ENCODE results near the gene PTTG1IP. TPM values are rescaled to one million over a fixed set of nuclear protein-coding genes. Genes with fewer than 3 reads are reported as not detected.

The PTTG1IP gene
- total RNA-seq, 2 experiments from 2014 or later, result 46.0 to 49.9 TPM

- Mint-ChIP-seq H3K27ac (no peak overlapping the region), H3K36me3 (peaks cover 51% of the 10 kb centered on the region), H3K4me1 (peaks cover 8% of the 10 kb centered on the region), H3K27me3 (no peaks in the 10 kb centered on the region), H3K9me3 (ENCODE audit: low read depth) (no peaks in the 10 kb centered on the region), H3K4me3 (no peak overlapping the region)
- DNase-seq, result no peak
- CTCF ChIA-PET, result interaction anchor here (1.0 to 9.8 kb wide), 2 partner anchors 10 to 27 kb away, joined by 3 to 69 read pairs; no protein-coding TSS in a partner anchor
- ATAC-seq, result no peak
Measured at GRCh38 chr21:44905728-44906090, 32.2 kb upstream of the PTTG1IP start.

- Mint-ChIP-seq H3K4me1 (peaks cover 8% of the 10 kb centered on the region), H3K27me3 (no peaks in the 10 kb centered on the region), H3K9me3 (ENCODE audit: low read depth) (no peaks in the 10 kb centered on the region), H3K4me3 (no peak overlapping the region), H3K27ac (no peak overlapping the region), H3K36me3 (peaks cover 54% of the 10 kb centered on the region)
- CTCF ChIA-PET, result interaction anchor here (1.0 to 9.8 kb wide), 2 partner anchors 10 to 27 kb away, joined by 3 to 69 read pairs; no protein-coding TSS in a partner anchor
- DNase-seq (no peak), ATAC-seq (no peak)
Measured at GRCh38 chr21:44905016-44905727, 31.7 kb upstream of the PTTG1IP start.

GRCh38 chr21:44904141-44904923 is 30.8 kb upstream of the PTTG1IP start:
- Mint-ChIP-seq H3K4me1 (peaks cover 5% of the 10 kb centered on the region), H3K27ac (no peak overlapping the region), H3K27me3 (no peaks in the 10 kb centered on the region), H3K36me3 (peaks cover 54% of the 10 kb centered on the region), H3K4me3 (no peak overlapping the region), H3K9me3 (ENCODE audit: low read depth) (no peaks in the 10 kb centered on the region)
- CTCF ChIA-PET, result no interaction called here
- ATAC-seq (no peak), DNase-seq (no peak)

DNA sequence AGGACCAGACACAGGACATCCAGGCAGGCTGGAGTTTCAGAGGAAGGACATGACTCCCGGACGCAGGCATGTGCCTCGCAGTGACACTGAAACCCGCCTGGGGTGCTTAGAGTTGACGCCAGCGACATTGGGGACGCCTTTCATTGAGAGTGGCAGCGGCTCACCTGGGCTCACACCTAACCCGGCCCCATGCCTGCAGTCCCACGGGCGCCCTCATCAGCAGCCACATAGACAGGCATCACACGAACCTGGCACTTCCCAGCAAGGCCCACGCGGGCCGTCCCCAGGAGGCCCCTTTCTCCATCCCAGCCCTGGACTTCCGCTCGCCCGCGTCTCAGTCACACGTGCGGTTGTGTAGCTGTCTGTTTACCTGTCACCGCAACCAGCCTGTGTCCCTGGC is 30.2 kb upstream of the PTTG1IP start:
- no peak overlapping the region for H3K4me3 Mint-ChIP-seq
- ATAC-seq (no peak), DNase-seq (no peak)
- no peak overlapping the region for H3K27ac Mint-ChIP-seq
- H3K9me3 Mint-ChIP-seq (ENCODE audit: low read depth), result no peaks in the 10 kb centered on the region
- H3K4me1 Mint-ChIP-seq, result peaks cover 4% of the 10 kb centered on the region
- H3K36me3 Mint-ChIP-seq, result peaks cover 51% of the 10 kb centered on the region
- CTCF ChIA-PET, result no interaction called here
- H3K27me3 Mint-ChIP-seq, result no peaks in the 10 kb centered on the region

GRCh38 chr21:44903050-44903685 is 29.7 kb upstream of the PTTG1IP start:
- H3K27ac Mint-ChIP-seq, result no peak overlapping the region
- no peak for DNase-seq
- CTCF ChIA-PET, result no interaction called here
- H3K27me3 Mint-ChIP-seq, result no peaks in the 10 kb centered on the region
- ATAC-seq, result no peak
- H3K9me3 Mint-ChIP-seq (ENCODE audit: low read depth), result no peaks in the 10 kb centered on the region
- peaks cover 55% of the 10 kb centered on the region for H3K36me3 Mint-ChIP-seq
- no peak overlapping the region for H3K4me3 Mint-ChIP-seq
- H3K4me1 Mint-ChIP-seq, result peaks cover 3% of the 10 kb centered on the region

DNA sequence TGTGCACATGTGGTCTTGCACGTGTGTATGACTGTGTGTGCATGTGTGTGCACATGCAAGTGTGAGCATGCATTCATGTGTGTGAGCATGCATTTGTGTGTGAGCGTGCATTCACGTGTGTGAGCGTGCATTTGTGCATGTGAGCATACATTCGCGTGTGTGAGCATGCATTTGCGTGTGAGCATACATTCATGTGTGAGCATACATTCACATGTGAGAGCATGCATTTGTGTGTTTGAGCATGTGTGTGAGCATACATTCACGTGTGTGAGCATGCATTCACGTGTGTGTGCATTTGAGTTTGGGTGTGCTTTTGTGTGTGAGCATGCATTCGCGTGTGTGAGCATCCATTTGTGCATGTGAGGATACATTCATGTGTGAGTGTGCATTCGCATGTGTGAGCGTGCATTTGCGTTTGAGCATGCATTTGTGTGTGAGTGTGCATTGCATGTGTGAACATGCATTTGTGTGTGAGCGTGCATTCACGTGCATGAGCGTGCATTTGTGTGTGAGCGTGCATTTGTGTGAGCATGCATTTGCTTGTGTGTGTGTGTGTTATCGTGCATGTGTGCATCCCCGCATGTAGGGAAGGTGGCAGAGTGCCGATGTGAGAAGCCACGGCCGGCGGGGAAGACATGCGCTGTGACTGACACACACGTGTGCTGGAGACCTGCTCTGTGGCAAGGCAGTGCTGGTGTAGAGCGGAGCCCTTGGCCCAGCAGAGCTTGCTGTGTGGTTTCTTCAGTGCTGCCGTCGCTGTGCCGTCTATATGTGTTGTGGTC is 29.0 kb upstream of the PTTG1IP start:
- Mint-ChIP-seq H3K36me3 (peaks cover 60% of the 10 kb centered on the region), H3K27me3 (no peaks in the 10 kb centered on the region), H3K4me1 (peaks cover 3% of the 10 kb centered on the region), H3K27ac (no peak overlapping the region), H3K9me3 (ENCODE audit: low read depth) (no peaks in the 10 kb centered on the region), H3K4me3 (no peak overlapping the region)
- DNase-seq (no peak), ATAC-seq (no peak)
- CTCF ChIA-PET, result no interaction called here

DNA sequence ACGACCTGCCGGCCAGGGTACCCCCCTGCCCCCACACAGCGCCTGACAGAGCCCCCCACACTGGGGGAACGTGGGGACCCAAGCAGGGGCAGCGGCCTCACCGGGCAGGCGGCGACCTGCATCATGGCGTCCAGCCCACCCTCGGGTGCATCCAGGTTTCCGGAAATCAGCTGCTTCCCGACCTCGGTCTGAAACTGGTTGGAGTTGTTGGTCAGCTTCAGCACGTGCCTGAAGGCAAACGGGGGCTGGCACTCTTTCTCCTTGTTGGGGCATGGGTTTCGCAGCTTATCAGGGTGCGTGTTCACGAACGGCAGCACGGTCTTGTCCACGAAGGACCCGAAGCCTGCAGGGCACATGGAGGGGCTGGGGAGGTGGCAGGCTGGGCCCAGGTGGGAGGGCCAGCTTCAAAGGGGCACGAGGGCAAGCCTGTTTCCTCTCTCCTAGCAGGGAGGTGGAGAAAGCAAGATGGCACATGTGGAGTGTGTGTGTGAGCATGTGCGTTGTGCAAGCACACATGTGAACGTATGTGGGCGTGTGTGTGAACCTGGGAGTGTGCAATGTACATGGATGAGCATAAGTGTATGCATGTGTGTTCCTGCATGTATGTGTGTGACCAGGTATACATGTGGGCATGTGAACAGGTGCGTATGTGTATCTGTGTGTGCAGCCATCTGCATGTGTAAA is 28.0 kb upstream of the PTTG1IP start:
- H3K9me3 Mint-ChIP-seq (ENCODE audit: low read depth), result no peaks in the 10 kb centered on the region
- CTCF ChIA-PET, result no interaction called here
- no peak overlapping the region for H3K27ac Mint-ChIP-seq
- H3K36me3 Mint-ChIP-seq, result peaks cover 60% of the 10 kb centered on the region
- H3K4me3 Mint-ChIP-seq, result no peak overlapping the region
- ATAC-seq (no peak), DNase-seq (no peak)
- H3K4me1 Mint-ChIP-seq, result peaks cover 3% of the 10 kb centered on the region
- no peaks in the 10 kb centered on the region for H3K27me3 Mint-ChIP-seq

GRCh38 chr21:44900559-44901251 is 27.2 kb upstream of the PTTG1IP start:
- H3K4me3 Mint-ChIP-seq, result no peak overlapping the region
- H3K27me3 Mint-ChIP-seq, result no peaks in the 10 kb centered on the region
- CTCF ChIA-PET, result interaction anchor here (1.0 kb wide), 1 partner anchor 11 kb away, joined by 3 read pairs; no protein-coding TSS in a partner anchor

GRCh38 chr21:44899768-44900558 is 26.5 kb upstream of the PTTG1IP start:
- H3K27ac Mint-ChIP-seq, result no peak overlapping the region
- H3K36me3 Mint-ChIP-seq, result peaks cover 59% of the 10 kb centered on the region

More at GRCh38 chr21:44900559-44901251, 27.2 kb upstream of the PTTG1IP start:
- DNase-seq (no peak), ATAC-seq (no peak)
- Mint-ChIP-seq H3K36me3 (peaks cover 59% of the 10 kb centered on the region), H3K4me1 (peaks cover 3% of the 10 kb centered on the region), H3K27ac (no peak overlapping the region), H3K9me3 (ENCODE audit: low read depth) (no peaks in the 10 kb centered on the region)

GRCh38 chr21:44898851-44899767 is 25.6 kb upstream of the PTTG1IP start:
- no peaks in the 10 kb centered on the region for H3K9me3 Mint-ChIP-seq (ENCODE audit: low read depth)
- no peak overlapping the region for H3K4me3 Mint-ChIP-seq
- no peaks in the 10 kb centered on the region for H3K27me3 Mint-ChIP-seq
- H3K36me3 Mint-ChIP-seq, result peaks cover 53% of the 10 kb centered on the region
- H3K4me1 Mint-ChIP-seq, result no peaks in the 10 kb centered on the region
- ATAC-seq, result no peak
- DNase-seq, result no peak
- H3K27ac Mint-ChIP-seq, result no peak overlapping the region
- CTCF ChIA-PET, result interaction anchor here (1.0 to 10.5 kb wide), 3 partner anchors 11 to 229 kb away, joined by 3 to 128 read pairs (median 69); no protein-coding TSS in a partner anchor

More at GRCh38 chr21:44899768-44900558, 26.5 kb upstream of the PTTG1IP start:
- DNase-seq (no peak), ATAC-seq (no peak)
- CTCF ChIA-PET, result interaction anchor here (1.0 kb wide), 1 partner anchor 12 kb away, joined by 3 read pairs; no protein-coding TSS in a partner anchor
- H3K9me3 Mint-ChIP-seq (ENCODE audit: low read depth), result no peaks in the 10 kb centered on the region
- H3K27me3 Mint-ChIP-seq, result no peaks in the 10 kb centered on the region
- peaks cover 3% of the 10 kb centered on the region for H3K4me1 Mint-ChIP-seq
- H3K4me3 Mint-ChIP-seq, result no peak overlapping the region
